H9 (cell line): ENCODE results near the gene TAOK3. TPM values are rescaled to one million over a fixed set of nuclear protein-coding genes. Genes with fewer than 3 reads are reported as not detected.
"Not testable (repeated sequence)": the region's sequence is repeated elsewhere in the genome, so short reads cannot be mapped to it uniquely, and the experiment has no call there.

ENCODE experiments used
- DNase-seq: peaks from one replicate; pipeline ENCODE4 v3.0.0-alpha.2; 2017
- H2AFZ ChIP-seq: one replicate; pipeline ENCODE4 v1.6.1; 2013; ENCODE audit warnings: mild to moderate bottlenecking, low read length, control low read depth, moderate library complexity
- H2AK5ac ChIP-seq: 2 replicates; pipeline ENCODE4 v1.6.1; 2013; ENCODE audit warnings: low read length, control low read depth, mixed read lengths; ENCODE audit not compliant: insufficient read length
- H2BK120ac ChIP-seq: one replicate; pipeline ENCODE4 v1.6.1; 2013; ENCODE audit warnings: low read depth, mild to moderate bottlenecking, low read length, control low read depth, inconsistent platforms; ENCODE audit not compliant: poor library complexity, severe bottlenecking
- H2BK12ac ChIP-seq: 2 replicates; pipeline ENCODE4 v1.6.1; 2013; ENCODE audit warnings: low read length, control low read depth, mixed read lengths, low read depth; ENCODE audit not compliant: insufficient read length
- H2BK15ac ChIP-seq: 2 replicates; pipeline ENCODE4 v1.6.1; 2013; ENCODE audit warnings: low read depth, low read length, control low read depth
- H2BK20ac ChIP-seq: one replicate; pipeline ENCODE4 v1.6.1; 2013; ENCODE audit warnings: low read depth, mild to moderate bottlenecking, low read length, control low read depth, inconsistent platforms; ENCODE audit not compliant: poor library complexity, severe bottlenecking
- H2BK5ac ChIP-seq: 2 replicates; pipeline ENCODE4 v1.6.1; 2013; ENCODE audit warnings: low read length, control low read depth, mixed read lengths; ENCODE audit not compliant: insufficient read length
- H3K14ac ChIP-seq: 2 replicates; pipeline ENCODE4 v1.6.1; 2013; ENCODE audit warnings: low read length, control low read depth; ENCODE audit not compliant: insufficient read depth
- H3K18ac ChIP-seq: 2 replicates; pipeline ENCODE4 v1.6.1; 2013; ENCODE audit warnings: low read depth, mild to moderate bottlenecking, mixed read lengths, low read length, control low read depth; ENCODE audit not compliant: insufficient read length
- H3K23ac ChIP-seq: 2 replicates; pipeline ENCODE4 v1.6.1; 2013; ENCODE audit warnings: low read length, control low read depth, mixed read lengths, low read depth; ENCODE audit not compliant: insufficient read length
- H3K23me2 ChIP-seq: 2 replicates; pipeline ENCODE4 v1.6.1; 2013; ENCODE audit warnings: low read depth, mild to moderate bottlenecking, mixed read lengths, low read length, control low read depth; ENCODE audit not compliant: insufficient read length, poor library complexity, severe bottlenecking
- H3K27ac ChIP-seq: 2 replicates; pipeline ENCODE4 v1.5.1; 2013; ENCODE audit warnings: low read length, control low read depth, mixed read lengths, low read depth; ENCODE audit not compliant: insufficient read length
- H3K27me3 ChIP-seq: 2 replicates; pipeline ENCODE4 v1.6.1; 2013; ENCODE audit warnings: low read length, control low read depth, inconsistent platforms; ENCODE audit not compliant: insufficient read depth
- H3K4ac ChIP-seq: 2 replicates; pipeline ENCODE4 v1.6.1; 2013; ENCODE audit warnings: low read depth, mild to moderate bottlenecking, control low read depth, inconsistent platforms, low read length, moderate library complexity
- H3K4me1 ChIP-seq: 2 replicates; pipeline ENCODE4 v1.6.1; 2013; ENCODE audit warnings: low read length, control low read depth, inconsistent platforms; ENCODE audit not compliant: insufficient read depth
- H3K4me2 ChIP-seq: 2 replicates; pipeline ENCODE4 v1.6.1; 2013; ENCODE audit warnings: low read length, control low read depth, mixed read lengths; ENCODE audit not compliant: insufficient read length, insufficient read depth
- H3K56ac ChIP-seq: 2 replicates; pipeline ENCODE4 v1.6.1; 2013; ENCODE audit warnings: low read depth, mild to moderate bottlenecking, mixed read lengths, low read length, control low read depth; ENCODE audit not compliant: insufficient read length
- H3K79me1 ChIP-seq: 2 replicates; pipeline ENCODE4 v1.6.1; 2013; ENCODE audit warnings: low read depth, mild to moderate bottlenecking, moderate library complexity, low read length, control low read depth, inconsistent platforms; ENCODE audit not compliant: insufficient read depth, poor library complexity, severe bottlenecking
- H3K79me2 ChIP-seq: 2 replicates; pipeline ENCODE4 v1.6.1; 2013; ENCODE audit warnings: low read length, control low read depth, inconsistent platforms; ENCODE audit not compliant: insufficient read depth
- H3K9ac ChIP-seq: 2 replicates; pipeline ENCODE4 v1.6.1; 2013; ENCODE audit warnings: low read length, control low read depth, mixed read lengths; ENCODE audit not compliant: insufficient read length; ENCODE audit errors: extremely low read depth
- H3K9me3 ChIP-seq: one replicate; pipeline ENCODE4 v1.6.1; 2013; ENCODE audit warnings: low read depth, low read length, inconsistent platforms; ENCODE audit not compliant: control insufficient read depth
- H3T11ph ChIP-seq: one replicate; pipeline ENCODE4 v1.6.1; 2013; ENCODE audit warnings: mild to moderate bottlenecking, low read length, control low read depth, inconsistent platforms
- H4K20me1 ChIP-seq: one replicate; pipeline ENCODE4 v1.6.1; 2013; ENCODE audit not compliant: control insufficient read depth, insufficient read length, insufficient read depth
- H4K5ac ChIP-seq: 2 replicates; pipeline ENCODE4 v1.6.1; 2013; ENCODE audit warnings: low read depth, mild to moderate bottlenecking, mixed read lengths, low read length, control low read depth; ENCODE audit not compliant: insufficient read length
- H4K8ac ChIP-seq: replicated peaks from 2 replicates; pipeline ENCODE4 v1.6.1; 2013; ENCODE audit warnings: low read length, control low read depth, mixed read lengths, low read depth; ENCODE audit not compliant: insufficient read length
- H4K91ac ChIP-seq: 2 replicates; pipeline ENCODE4 v1.6.1; 2013; ENCODE audit warnings: low read depth, mild to moderate bottlenecking, moderate library complexity, mixed read lengths, low read length, control low read depth; ENCODE audit not compliant: insufficient read length
- H3K27ac Mint-ChIP-seq, 3 experiments: 2 replicates in 2 of 3; 3 replicates in 1 of 3; pipeline ENCODE4 v1.8.0; 2020 to 2021; ENCODE audit warnings: mixed read lengths in 3 of 3, mild to moderate bottlenecking in 1 of 3, moderate library complexity in 1 of 3
- H3K27me3 Mint-ChIP-seq: 2 replicates; pipeline ENCODE4 v1.8.0; 2021; ENCODE audit warnings: low read depth, mild to moderate bottlenecking, moderate library complexity, mixed read lengths
- H3K36me3 Mint-ChIP-seq, 3 experiments: 2 replicates in 2 of 3; 3 replicates in 1 of 3; pipeline ENCODE4 v1.8.0; 2020 to 2021; ENCODE audit warnings: low read depth in 3 of 3, mixed read lengths in 3 of 3; ENCODE audit not compliant: insufficient read depth in 1 of 3
- H3K4me1 Mint-ChIP-seq, 2 experiments: 2 replicates each; pipeline ENCODE4 v1.8.0; 2020; ENCODE audit warnings: mixed read lengths in 2 of 2
- H3K4me3 Mint-ChIP-seq, 2 experiments: 2 replicates in 1 of 2; 3 replicates in 1 of 2; pipeline ENCODE4 v1.8.0; 2020 to 2021; ENCODE audit warnings: mild to moderate bottlenecking in 2 of 2, mixed read lengths in 2 of 2, moderate library complexity in 1 of 2
- H3K9me3 Mint-ChIP-seq, 2 experiments: 2 replicates in 1 of 2; 3 replicates in 1 of 2; pipeline ENCODE4 v1.8.0; 2020; ENCODE audit warnings: mild to moderate bottlenecking in 2 of 2, mixed read lengths in 2 of 2, moderate library complexity in 1 of 2
- CTCF ChIP-seq: fragments of 200-600 bp; sonication (generic); conservative IDR thresholded peaks from 3 replicates; pipeline ENCODE4 v1.8.0; 2021; ENCODE audit warnings: antibody characterized with exemption, mild to moderate bottlenecking
- WGBS: extraction: QIAGEN DNeasy Blood & Tissue Kit; methylation state at CpG from one replicate; pipeline ENCODE4 v1.1.7; 2013; ENCODE audit warnings: missing lambda C conversion rate, low lambda C conversion rate, mixed read lengths; ENCODE audit not compliant: insufficient read length; ENCODE audit errors: extremely low coverage; 5-methylcytosine and 5-hydroxymethylcytosine counted together
- total RNA-seq: library from RNA; stranded (reverse); gene quantifications from 2 replicates; pipeline ENCODE4 v1.2.1, GENCODE V29; 2021

Gene TAOK3
- total RNA-seq, 1 experiment from 2014 or later: 5.2 TPM

GRCh38 chr12:118282767-118283166 lies 89.9 kb downstream of the TAOK3 start:
- TF ChIP-seq CTCF: no peak
- Histone ChIP-seq H2BK12ac (no peak overlapping the region), H3K9ac (no peak overlapping the region), H3K4me1 (no peaks in the 10 kb centered on the region), H3K14ac (no peak overlapping the region), H3T11ph (no peak overlapping the region), H2AFZ (no peak overlapping the region), H2AK5ac (no peak overlapping the region), H3K4me2 (no peak overlapping the region), H2BK5ac (no peak overlapping the region), H4K8ac (no peak overlapping the region), H3K18ac (no peak overlapping the region), H3K9me3 (no peaks in the 10 kb centered on the region), H4K91ac (no peak overlapping the region), H3K4ac (no peak overlapping the region), H3K23me2 (no peaks in the 10 kb centered on the region), H3K56ac (no peak overlapping the region), H4K5ac (no peak overlapping the region), H3K79me2 (no peaks in the 10 kb centered on the region), H3K79me1 (no peaks in the 10 kb centered on the region), H3K23ac (no peak overlapping the region), H2BK20ac (no peak overlapping the region), H2BK120ac (no peak overlapping the region), H3K27me3 (no peaks in the 10 kb centered on the region), H4K20me1 (no peaks in the 10 kb centered on the region), H3K27ac (no peak overlapping the region), H2BK15ac (no peak overlapping the region)
- H3K27ac Mint-ChIP-seq: no peak overlapping the region
- no peak for DNase-seq
- WGBS: no CpG with 5 or more reads among the region's 3 CpGs
- H3K4me3 Mint-ChIP-seq: no peak overlapping the region
- H3K27me3 Mint-ChIP-seq: no peaks in the 10 kb centered on the region
- H3K36me3 Mint-ChIP-seq: no peaks in the 10 kb centered on the region
- no peaks in the 10 kb centered on the region for H3K4me1 Mint-ChIP-seq
- H3K9me3 Mint-ChIP-seq: no peaks in the 10 kb centered on the region; a peak in 1 of 5 replicates

- not testable (repeated sequence) for H3K9ac ChIP-seq, H3K79me2 ChIP-seq, H2AFZ ChIP-seq, H3K4me3 Mint-ChIP-seq, H3K56ac ChIP-seq, H3K4me1 ChIP-seq, H3K14ac ChIP-seq, H4K8ac ChIP-seq, H2BK120ac ChIP-seq, H3K27me3 Mint-ChIP-seq, H4K91ac ChIP-seq, H2BK12ac ChIP-seq, H3K4ac ChIP-seq, H3K23ac ChIP-seq, H3K4me1 Mint-ChIP-seq, H3K4me2 ChIP-seq, H3K9me3 ChIP-seq, H4K5ac ChIP-seq, H3K27ac Mint-ChIP-seq, DNase-seq, H3K27me3 ChIP-seq, H4K20me1 ChIP-seq, H2BK15ac ChIP-seq, H2AK5ac ChIP-seq, H3T11ph ChIP-seq, H3K36me3 Mint-ChIP-seq, H3K18ac ChIP-seq, H2BK5ac ChIP-seq, H2BK20ac ChIP-seq, H3K9me3 Mint-ChIP-seq, H3K79me1 ChIP-seq, H3K27ac ChIP-seq, H3K23me2 ChIP-seq
- no CpG with 5 or more reads among the region's 1 CpG for WGBS
Observed at GRCh38 chr12:118278288-118278687, 94.4 kb downstream of the TAOK3 start.
